ENCODE results near the gene ADARB2.
"Not testable (repeated sequence)": the region's sequence is repeated elsewhere in the genome, so short reads cannot be mapped to it uniquely, and the experiment has no call there.

DNA sequence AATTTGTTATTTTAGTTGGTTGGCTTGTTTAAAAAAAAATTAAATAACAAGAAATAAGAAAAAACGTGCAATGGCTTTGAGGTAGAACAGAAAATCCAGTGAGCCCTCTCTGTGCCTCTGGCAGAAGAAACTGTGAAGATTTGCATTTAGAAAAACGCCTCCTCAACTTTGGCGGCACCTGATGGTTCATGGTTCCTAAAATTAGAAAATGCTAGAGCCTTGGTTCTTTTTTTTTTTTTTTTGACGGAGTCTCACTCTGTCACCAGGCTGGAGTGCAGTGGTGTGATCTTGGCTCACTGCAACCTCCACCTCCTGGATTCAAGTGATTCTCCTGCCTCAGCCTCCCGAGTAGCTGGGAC lies 576.0 kb downstream of the ADARB2 start:
- not testable (repeated sequence) for TF ChIP-seq EZH2 (IDR thresholded peaks at IDR 0.05; ENCODE audit: insufficient read depth, poor library complexity, severe bottlenecking); EZH2phosphoT487 (IDR thresholded peaks at IDR 0.05; ENCODE audit: insufficient read depth, low read depth)
